Superior temporal gyrus (tissue), 1 donor: Measurements from ENCODE around the gene TXNDC8.
"Not testable (repeated sequence)": the region's sequence is repeated elsewhere in the genome, so short reads cannot be mapped to it uniquely, and the experiment has no call there.

Source experiments
- DNase-seq: peaks from one replicate; pipeline ENCODE4 v3.0.0-alpha.2; 2016; ENCODE audit errors: extremely low spot score

TXNDC8 gene

GRCh38 chr9:110337727-110338126, at the start of gene TXNDC8:
Gene TXNDC8 (minus strand): TSS chr9:110337863.
- DNase-seq, result no peak

- no peak for DNase-seq
Observed at GRCh38 chr9:110383491-110383890, 45.8 kb upstream of the TXNDC8 start.

- DNase-seq, result no peak
Observed at GRCh38 chr9:110382731-110383130, 45.1 kb upstream of the TXNDC8 start.

- DNase-seq, result no peak
Observed at GRCh38 chr9:110371411-110372007, 33.8 kb upstream of the TXNDC8 start.

DNA sequence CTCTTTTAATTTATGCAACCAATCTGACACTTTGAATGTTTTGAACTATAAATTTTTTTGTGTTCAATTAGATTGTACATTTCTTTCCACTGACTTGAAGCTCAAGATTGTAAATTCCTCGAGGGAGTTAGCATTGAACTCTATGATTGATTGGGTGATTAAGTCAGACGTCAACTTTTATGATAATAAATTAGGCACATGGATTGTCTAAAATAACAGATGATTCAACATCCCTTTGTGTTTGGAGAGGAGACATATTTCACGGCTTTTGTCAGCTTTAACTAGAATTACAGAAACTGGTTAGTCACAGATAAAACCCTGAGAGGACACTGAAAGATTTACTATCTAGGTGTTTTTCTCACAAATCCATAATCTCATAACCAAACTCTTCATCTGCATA, 32.7 kb upstream of the TXNDC8 start:
- no peak for DNase-seq

- no peak for DNase-seq
Observed at GRCh38 chr9:110364451-110364850, 26.8 kb upstream of the TXNDC8 start.

- not testable (repeated sequence) for DNase-seq
Observed at GRCh38 chr9:110358992-110359391, 21.3 kb upstream of the TXNDC8 start.

DNA sequence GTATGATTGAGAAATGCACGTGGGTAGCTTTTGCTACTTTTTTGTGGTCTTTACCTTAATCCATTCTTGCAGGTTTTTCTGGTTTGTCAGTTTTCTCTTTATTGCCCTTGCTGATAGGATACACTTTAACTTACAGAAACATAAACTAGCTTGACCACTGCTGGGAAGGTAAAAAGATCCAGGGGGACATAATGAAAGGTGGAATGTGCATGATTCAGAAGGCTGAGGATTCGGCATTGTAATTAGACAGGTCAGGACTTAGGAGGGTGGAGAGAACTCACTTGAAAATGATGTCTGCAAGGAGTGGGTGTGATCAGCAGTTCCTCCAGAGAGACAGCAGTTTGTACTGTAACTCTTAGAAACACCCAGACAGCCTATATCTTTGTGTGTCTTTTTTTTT, 19.8 kb upstream of the TXNDC8 start:
- DNase-seq, result no peak

DNA sequence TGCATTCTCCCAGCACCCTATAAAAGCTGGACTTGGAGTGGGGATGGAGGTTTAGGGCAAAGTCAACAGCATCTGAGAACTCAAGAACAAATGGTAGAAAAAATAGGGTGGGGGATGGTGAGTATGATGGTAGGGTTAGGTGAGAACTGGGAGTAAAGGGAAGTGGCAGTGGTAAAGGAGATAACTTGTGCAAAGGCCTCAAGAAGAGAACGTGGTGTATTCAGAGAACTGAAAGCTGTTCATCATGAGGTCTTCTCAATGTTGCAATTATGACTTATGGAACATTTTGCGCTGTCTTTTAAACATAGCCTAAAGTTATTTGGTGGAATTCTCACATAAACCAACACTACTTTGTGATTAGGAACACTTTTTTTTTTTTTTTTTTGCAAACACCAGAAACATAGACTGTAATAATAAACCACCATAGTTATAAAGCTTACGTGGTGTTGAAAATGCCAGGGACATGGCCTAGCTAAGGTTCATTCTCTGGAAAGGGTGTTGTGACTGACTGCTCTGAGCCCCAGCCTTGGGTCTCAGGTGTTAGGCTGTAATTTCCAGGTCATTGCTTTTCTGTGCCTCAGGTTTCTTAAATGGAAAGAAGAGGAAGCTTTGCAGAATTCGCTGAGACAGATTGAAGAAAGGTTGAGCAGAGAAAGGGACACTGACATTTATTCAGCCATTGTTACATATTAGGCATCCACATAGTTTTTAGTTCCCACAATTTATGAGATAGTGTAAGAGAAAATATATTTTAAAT, 19.2 kb upstream of the TXNDC8 start:
- DNase-seq, result no peak

GRCh38 chr9:110355911-110356310, 18.2 kb upstream of the TXNDC8 start:
- no peak for DNase-seq

- peak; percentile 47 for DNase-seq
Observed at GRCh38 chr9:110351009-110351467, 13.4 kb upstream of the TXNDC8 start.

- DNase-seq, result no peak
Observed at GRCh38 chr9:110346325-110346724, 8.7 kb upstream of the TXNDC8 start.

DNA sequence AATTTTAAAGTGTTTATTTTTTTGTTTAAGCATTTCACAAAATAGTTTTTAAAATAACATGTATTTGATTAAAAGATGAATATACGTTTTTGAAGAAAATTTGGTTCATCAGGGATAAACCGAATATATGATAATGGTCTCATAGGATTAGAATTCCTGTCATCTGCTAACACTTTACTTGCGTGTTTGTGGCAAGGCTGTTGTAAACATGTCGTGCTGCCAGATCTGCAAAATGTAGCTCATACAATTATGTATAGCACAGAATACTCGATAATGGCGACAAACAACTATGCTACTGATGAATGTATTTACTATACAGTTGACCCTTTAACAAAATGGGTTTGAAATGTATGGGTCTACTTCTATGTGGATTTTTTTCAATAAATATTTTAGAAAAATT, 7.2 kb upstream of the TXNDC8 start:
- DNase-seq, result no peak

GRCh38 chr9:110343551-110343950, 5.9 kb upstream of the TXNDC8 start:
- no peak for DNase-seq

DNA sequence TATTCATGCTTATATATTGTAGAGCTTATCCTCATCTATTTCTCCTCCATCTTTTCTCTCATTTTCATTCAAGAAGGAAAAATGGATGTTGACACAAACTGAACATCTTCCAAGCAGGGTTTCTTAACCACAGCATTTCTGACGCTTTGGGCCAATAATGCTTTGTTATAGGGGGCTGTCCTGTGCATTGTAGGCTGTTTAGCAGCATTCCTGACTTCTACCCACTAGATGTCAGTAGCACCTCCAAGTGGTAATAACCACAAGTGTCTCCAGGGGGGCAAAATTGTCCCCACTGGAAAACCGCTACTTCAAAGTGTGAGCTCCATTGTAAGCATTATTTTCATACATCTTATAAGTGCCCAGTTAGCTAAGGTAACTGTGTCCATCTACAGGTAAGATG, 2.6 kb upstream of the TXNDC8 start:
- peak; percentile 30 for DNase-seq

DNA sequence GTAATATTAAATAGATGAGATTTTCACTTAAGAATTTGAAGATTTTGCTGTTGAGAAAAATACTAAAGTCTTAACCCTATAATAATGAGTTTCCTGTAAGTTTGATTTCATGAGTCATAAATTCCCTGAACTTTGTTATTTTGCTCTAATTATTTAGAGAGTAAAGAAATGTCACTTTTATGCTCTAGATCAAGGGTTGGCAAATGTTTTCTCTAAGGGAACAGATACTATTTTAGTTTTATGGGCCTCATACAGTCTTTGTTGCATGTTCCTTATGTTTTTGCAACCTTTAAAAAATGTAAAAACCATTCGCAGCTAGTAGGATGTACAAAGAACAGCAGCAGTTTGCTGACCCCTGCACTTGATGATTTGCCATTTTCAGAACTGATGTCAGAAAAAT, 480 bp upstream of the TXNDC8 start:
- DNase-seq, result no peak

DNA sequence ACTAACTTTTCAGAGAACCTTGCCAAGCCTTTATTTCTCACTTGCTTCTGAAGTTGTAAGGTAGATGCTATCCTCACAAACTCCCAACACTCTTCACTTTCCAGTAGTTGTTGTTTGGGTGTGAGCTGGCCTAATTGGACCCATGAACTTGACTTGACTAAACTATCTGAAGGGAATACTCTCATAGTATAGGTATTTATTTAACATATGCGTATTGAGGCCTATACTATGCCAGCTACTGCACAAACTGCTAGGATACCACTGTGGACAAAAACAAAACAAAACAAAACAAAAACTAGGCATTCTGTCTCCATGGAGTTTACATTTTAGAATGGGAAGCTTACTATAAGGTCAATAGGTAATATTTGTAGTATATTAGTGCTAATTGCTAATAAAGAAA, 1.3 kb downstream of the TXNDC8 start:
- DNase-seq, result no peak

GRCh38 chr9:110334871-110335270, 2.8 kb downstream of the TXNDC8 start:
- DNase-seq, result no peak

- DNase-seq, result no peak
Observed at GRCh38 chr9:110334183-110334582, 3.5 kb downstream of the TXNDC8 start.

DNA sequence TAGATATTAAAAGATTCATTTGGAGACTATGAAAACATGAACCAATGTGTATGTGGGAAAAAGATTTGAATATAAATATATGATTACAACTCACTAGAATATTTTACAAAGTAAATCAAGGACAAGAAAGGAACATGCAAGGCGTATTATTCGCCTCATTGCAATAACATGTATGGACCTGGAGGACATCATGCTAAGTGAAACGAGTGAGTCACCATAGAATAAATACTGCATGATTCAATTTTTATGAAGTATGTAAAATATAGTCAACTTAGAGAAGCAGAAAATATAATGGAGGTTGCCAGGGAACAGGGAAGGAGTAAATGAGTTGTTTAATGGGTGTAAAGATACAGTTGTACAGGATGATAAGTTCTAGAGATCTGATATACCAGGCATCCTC, 4.9 kb downstream of the TXNDC8 start:
- no peak for DNase-seq

- DNase-seq, result no peak
Observed at GRCh38 chr9:110330484-110331105, 7.1 kb downstream of the TXNDC8 start.

DNA sequence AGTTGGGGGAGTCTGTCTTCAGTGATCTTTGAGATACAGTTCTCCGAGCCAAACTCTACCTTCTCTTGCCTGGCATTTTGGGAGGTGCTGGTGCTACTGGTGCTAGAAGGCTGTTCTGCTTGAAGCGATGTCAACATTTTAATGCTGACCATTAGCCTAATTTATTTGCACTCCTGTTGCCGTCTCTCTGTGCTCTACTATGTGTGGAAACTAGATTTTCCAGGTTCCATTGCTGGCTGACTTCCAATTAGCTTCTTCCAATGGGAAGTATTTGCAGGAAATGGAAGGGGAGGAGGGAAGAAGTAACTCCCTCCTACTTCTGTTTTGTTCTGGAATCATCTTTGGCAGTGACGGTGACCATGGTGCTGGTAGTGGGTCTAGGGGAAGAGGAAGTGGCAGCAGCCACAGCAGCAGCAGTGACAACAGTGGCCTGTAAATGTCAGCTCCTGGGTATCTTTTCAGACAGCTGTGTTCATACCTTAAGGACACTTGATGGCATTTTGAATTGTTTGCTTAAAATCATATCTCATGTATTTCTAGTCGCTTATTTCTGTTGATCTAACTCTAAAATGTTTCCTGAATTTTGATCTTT, 7.9 kb downstream of the TXNDC8 start:
- DNase-seq, result no peak

- DNase-seq, result no peak
Observed at GRCh38 chr9:110328763-110329162, 8.9 kb downstream of the TXNDC8 start.
